ENCODE results near the gene ZNF329.

- TF ChIP-seq CTCF (IDR thresholded peaks at IDR 0.05; ENCODE audit: insufficient read depth, low read length, poor library complexity, severe bottlenecking) (no peak), EZH2phosphoT487 (conservative IDR thresholded peaks at IDR 0.05; ENCODE audit: low read length) (no peak)
Observed at GRCh38 chr19:58170860-58171259, 20.3 kb upstream of the ZNF329 start.

All from SU-DHL-6 (cell line).